SK-N-SH (cell line): ENCODE data around the gene NOC2L. TPM values are rescaled to one million over a fixed set of nuclear protein-coding genes. Genes with fewer than 3 reads are reported as not detected.

Experiments used
- CTCF ChIA-PET: fragments of 300-600, 350-600 bp; formaldehyde crosslinking; extraction: SDS; loops from one replicate; lab custom pipeline; 2021; lab: Yijun Ruan, JAX
- POLR2A ChIA-PET: fragments of 350-600 bp; sonication (Branson Sonifier 250); formaldehyde crosslinking; extraction: SDS; loops from one replicate; lab custom pipeline; 2020; ENCODE audit warnings: antibody characterized with exemption, inconsistent platforms; lab: Yijun Ruan, JAX
- DNase-seq: peaks from one replicate; pipeline ENCODE4 v3.0.0; 2012
- H2AFZ ChIP-seq: fragments of 200-600 bp; sonication (generic); 2 replicates; pipeline ENCODE4 v1.8.1; 2016; ENCODE audit warnings: antibody characterized with exemption, mild to moderate bottlenecking, low read depth
- H3F3A ChIP-seq: fragments of 200-600 bp; sonication (generic); replicated peaks from 2 replicates; pipeline ENCODE3; 2016; ENCODE audit warnings: antibody characterized with exemption, mild to moderate bottlenecking; ENCODE audit not compliant: insufficient read depth
- H3K27ac ChIP-seq, 2 experiments: fragments of 200-500 bp in 1 of 2; fragments of 200-600 bp in 1 of 2; sonication (Bioruptor generic) in 1 of 2; sonication (generic), shearing (Covaris generic) in 1 of 2; 2 replicates each; pipeline versions ENCODE4 v1.5.1 to v1.6.1; 2014 to 2016; ENCODE audit warnings: low read depth in 2 of 2, inconsistent platforms in 1 of 2, low read length in 1 of 2, mild to moderate bottlenecking in 1 of 2, mixed read lengths in 1 of 2
- H3K27me3 ChIP-seq: fragments of 200-600 bp; sonication (generic), shearing (Covaris generic); 2 replicates; pipeline ENCODE4 v1.6.1; 2016; ENCODE audit warnings: mixed run types; ENCODE audit not compliant: insufficient read depth
- H3K36me3 ChIP-seq, 2 experiments: fragments of 200-500 bp in 1 of 2; fragments of 200-600 bp in 1 of 2; sonication (Bioruptor generic) in 1 of 2; sonication (generic) in 1 of 2; replicated peaks in 1 of 2; 2 replicates each; pipeline versions ENCODE3 to v1.5.1; 2014 to 2016; ENCODE audit warnings: low read length in 1 of 2, mild to moderate bottlenecking in 1 of 2; ENCODE audit not compliant: insufficient read depth in 2 of 2, control insufficient read depth in 1 of 2
- H3K4me1 ChIP-seq, 2 experiments: fragments of 200-500 bp in 1 of 2; fragments of 200-600 bp in 1 of 2; sonication (Bioruptor generic) in 1 of 2; sonication (generic), shearing (Covaris generic) in 1 of 2; 2 replicates each; pipeline versions ENCODE4 v1.5.1 to v1.6.1; 2014 to 2016; ENCODE audit warnings: low read depth in 1 of 2, low read length in 1 of 2, mixed run types in 1 of 2; ENCODE audit not compliant: insufficient read depth in 2 of 2, control insufficient read depth in 1 of 2
- H3K4me2 ChIP-seq: fragments of 200-600 bp; sonication (generic), shearing (Covaris generic); 2 replicates; pipeline ENCODE4 v1.6.1; 2017; ENCODE audit warnings: mixed run types
- H3K4me3 ChIP-seq, 2 experiments: fragments of 200-500 bp in 1 of 2; fragments of 200-600 bp in 1 of 2; sonication (Bioruptor generic) in 1 of 2; sonication (generic), shearing (Covaris generic) in 1 of 2; 2 replicates each; pipeline versions ENCODE4 v1.5.1 to v1.8.1; 2014 to 2016; ENCODE audit warnings: low read depth in 2 of 2, inconsistent platforms in 1 of 2, low read length in 1 of 2, mild to moderate bottlenecking in 1 of 2, mixed read lengths in 1 of 2, moderate library complexity in 1 of 2
- H3K79me2 ChIP-seq: fragments of 200-600 bp; sonication (generic); 2 replicates; pipeline ENCODE4 v1.8.1; 2017; ENCODE audit warnings: mild to moderate bottlenecking; ENCODE audit not compliant: insufficient read depth
- H3K9ac ChIP-seq: fragments of 200-600 bp; sonication (generic); 2 replicates; pipeline ENCODE4 v1.6.1; 2017; ENCODE audit warnings: mixed run types
- H3K9me2 ChIP-seq: fragments of 200-600 bp; sonication (generic); 2 replicates; pipeline ENCODE4 v1.6.1; 2017; ENCODE audit warnings: mixed run types
- H3K9me3 ChIP-seq: fragments of 200-600 bp; sonication (generic); 2 replicates; pipeline ENCODE4 v1.6.1; 2017; ENCODE audit warnings: mixed run types, mild to moderate bottlenecking, moderate library complexity
- H4K20me1 ChIP-seq: fragments of 200-600 bp; sonication (generic); 2 replicates; pipeline ENCODE4 v1.6.1; 2017; ENCODE audit warnings: mild to moderate bottlenecking, mixed run types; ENCODE audit not compliant: insufficient read depth
- CHD2 ChIP-seq: fragments of 150-350 bp; IDR thresholded peaks from 2 replicates; pipeline ENCODE4 v1.6.1; 2018; ENCODE audit warnings: low read length; ENCODE audit not compliant: partially characterized antibody
- EZH2phosphoT487 ChIP-seq: fragments of 200-600 bp; sonication (generic); IDR thresholded peaks from 2 replicates; pipeline ENCODE4 v1.6.1; 2017; ENCODE audit warnings: low read depth, mixed run types, mild to moderate bottlenecking, antibody characterized with exemption, moderate library complexity, borderline replicate concordance
- FOXM1 ChIP-seq: IDR thresholded peaks from 2 replicates; pipeline ENCODE4 v1.4.0; 2012; ENCODE audit warnings: low read depth, mild to moderate bottlenecking
- MEF2A ChIP-seq: IDR thresholded peaks from 2 replicates; pipeline ENCODE4 v1.4.0; 2012; ENCODE audit warnings: low read depth, borderline replicate concordance
- MXI1 ChIP-seq: IDR thresholded peaks from 2 replicates; pipeline ENCODE4 v1.6.1; 2012; ENCODE audit warnings: mild to moderate bottlenecking, low read depth, low read length, improper control_type of control experiment
- RAD21 ChIP-seq: IDR thresholded peaks from 2 replicates; pipeline ENCODE4 v1.6.1; 2012; ENCODE audit warnings: mild to moderate bottlenecking, low read length
- RCOR1 ChIP-seq: fragments of 150-350 bp; IDR thresholded peaks from 2 replicates; pipeline ENCODE4 v1.6.1; 2017; ENCODE audit warnings: antibody characterized with exemption, low read length
- TCF12 ChIP-seq: IDR thresholded peaks from 2 replicates; pipeline ENCODE4 v1.4.0; 2012
- YY1 ChIP-seq: IDR thresholded peaks from 2 replicates; pipeline ENCODE4 v1.4.0; 2012; ENCODE audit warnings: low read depth, mild to moderate bottlenecking
- WGBS: methylation state at CpG from one replicate; pipeline ENCODE4 v1.1.6; 2017; ENCODE audit warnings: low lambda C conversion rate; 5-methylcytosine and 5-hydroxymethylcytosine counted together
- polyA plus RNA-seq, 3 experiments: library from polyadenylated mRNA; depleted of rRNA; stranded (reverse); fragments of >200 nt; gene quantifications; 2 replicates each; pipeline ENCODE4 v1.2.3, GENCODE V29; 2012
- TF ChIP-seq, protein P1 (sequence below): IDR thresholded peaks from 2 replicates; pipeline ENCODE4; 2012
- TF ChIP-seq, protein P2 (sequence below): fragments of 150-350 bp; IDR thresholded peaks from 2 replicates; pipeline ENCODE4 v1.6.1; 2017; ENCODE audit warnings: antibody characterized with exemption, low read length, low read depth, borderline replicate concordance
- TF ChIP-seq, protein P3 (sequence below): IDR thresholded peaks from 2 replicates; pipeline ENCODE4 v1.4.0; 2012; ENCODE audit warnings: low read depth
- TF ChIP-seq, protein P4 (sequence below): IDR thresholded peaks from 2 replicates; pipeline ENCODE4 v1.4.0; 2012; ENCODE audit warnings: low read depth, borderline replicate concordance
- TF ChIP-seq, protein P5 (sequence below): IDR thresholded peaks from 2 replicates; pipeline ENCODE4 v1.4.0; 2012; ENCODE audit warnings: low read depth, borderline replicate concordance

The NOC2L gene
- polyA plus RNA-seq, 1 of the 3 experiments (the other 2 are of a cell fraction): 124 TPM

DNA sequence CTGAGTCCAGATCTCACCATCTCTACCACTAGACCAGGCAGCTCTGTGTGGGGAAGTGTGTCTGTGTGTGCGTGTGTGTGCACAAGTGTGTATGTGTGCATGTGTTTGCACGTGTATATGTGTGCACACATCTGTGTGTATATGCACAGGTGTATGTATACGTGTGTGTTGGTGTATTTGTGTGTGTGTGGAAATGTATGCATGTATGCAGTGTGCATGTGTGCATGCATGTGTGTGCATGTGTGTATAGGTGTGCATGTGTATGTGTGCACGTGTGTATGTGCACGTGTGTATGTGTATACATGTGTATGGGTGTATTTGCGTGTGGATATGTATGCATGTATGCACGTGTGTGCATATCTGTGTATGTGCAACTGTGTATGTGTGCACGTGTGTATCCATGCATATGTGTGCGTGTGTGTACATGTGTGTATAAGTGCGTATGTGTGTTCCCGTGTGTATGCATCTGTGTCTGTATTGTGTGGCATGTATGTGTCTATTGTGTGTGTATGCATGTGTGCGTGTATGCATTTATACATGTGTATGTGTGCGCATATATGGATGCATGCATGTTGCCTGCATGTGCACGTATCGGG lies 10.3 kb upstream of the NOC2L start:
- H3K4me1 ChIP-seq: no peaks in the 10 kb centered on the region
- CTCF ChIA-PET: interaction anchor here (1.3 to 1.8 kb wide), 3 partner anchors 32 to 100 kb away, joined by 3 to 5 read pairs (median 5); no protein-coding TSS in a partner anchor
- no peak for DNase-seq
- TF ChIP-seq CHD2 (no peak), TCF12 (no peak), FOXM1 (no peak)
- TF ChIP-seq, protein P1, sequence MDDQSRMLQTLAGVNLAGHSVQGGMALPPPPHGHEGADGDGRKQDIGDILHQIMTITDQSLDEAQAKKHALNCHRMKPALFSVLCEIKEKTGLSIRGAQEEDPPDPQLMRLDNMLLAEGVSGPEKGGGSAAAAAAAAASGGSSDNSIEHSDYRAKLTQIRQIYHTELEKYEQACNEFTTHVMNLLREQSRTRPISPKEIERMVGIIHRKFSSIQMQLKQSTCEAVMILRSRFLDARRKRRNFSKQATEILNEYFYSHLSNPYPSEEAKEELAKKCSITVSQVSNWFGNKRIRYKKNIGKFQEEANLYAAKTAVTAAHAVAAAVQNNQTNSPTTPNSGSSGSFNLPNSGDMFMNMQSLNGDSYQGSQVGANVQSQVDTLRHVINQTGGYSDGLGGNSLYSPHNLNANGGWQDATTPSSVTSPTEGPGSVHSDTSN: no peak
- TF ChIP-seq, protein P2, sequence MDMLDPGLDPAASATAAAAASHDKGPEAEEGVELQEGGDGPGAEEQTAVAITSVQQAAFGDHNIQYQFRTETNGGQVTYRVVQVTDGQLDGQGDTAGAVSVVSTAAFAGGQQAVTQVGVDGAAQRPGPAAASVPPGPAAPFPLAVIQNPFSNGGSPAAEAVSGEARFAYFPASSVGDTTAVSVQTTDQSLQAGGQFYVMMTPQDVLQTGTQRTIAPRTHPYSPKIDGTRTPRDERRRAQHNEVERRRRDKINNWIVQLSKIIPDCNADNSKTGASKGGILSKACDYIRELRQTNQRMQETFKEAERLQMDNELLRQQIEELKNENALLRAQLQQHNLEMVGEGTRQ: no peak
- TF ChIP-seq, protein P3, sequence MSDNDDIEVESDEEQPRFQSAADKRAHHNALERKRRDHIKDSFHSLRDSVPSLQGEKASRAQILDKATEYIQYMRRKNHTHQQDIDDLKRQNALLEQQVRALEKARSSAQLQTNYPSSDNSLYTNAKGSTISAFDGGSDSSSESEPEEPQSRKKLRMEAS: no peak
- TF ChIP-seq, all 33 proteins: peak for 0
- WGBS: 48% methylated on average over 15 of the region's 15 CpGs
- POLR2A ChIA-PET: no interaction called here
- H3K4me3 ChIP-seq: no peak overlapping the region
- H3K9ac ChIP-seq: no peak overlapping the region
- H3K36me3 ChIP-seq: no peaks in the 10 kb centered on the region
- H3K9me3 ChIP-seq: no peaks in the 10 kb centered on the region
- no peaks in the 10 kb centered on the region for H3K9me2 ChIP-seq
- H3F3A ChIP-seq: no peaks in the 10 kb centered on the region
- no peaks in the 10 kb centered on the region for H3K27me3 ChIP-seq
- H3K27ac ChIP-seq: no peak overlapping the region
- H4K20me1 ChIP-seq: no peaks in the 10 kb centered on the region
- no peak overlapping the region for H2AFZ ChIP-seq
- H3K4me2 ChIP-seq: no peak overlapping the region
- H3K79me2 ChIP-seq: no peaks in the 10 kb centered on the region

DNA sequence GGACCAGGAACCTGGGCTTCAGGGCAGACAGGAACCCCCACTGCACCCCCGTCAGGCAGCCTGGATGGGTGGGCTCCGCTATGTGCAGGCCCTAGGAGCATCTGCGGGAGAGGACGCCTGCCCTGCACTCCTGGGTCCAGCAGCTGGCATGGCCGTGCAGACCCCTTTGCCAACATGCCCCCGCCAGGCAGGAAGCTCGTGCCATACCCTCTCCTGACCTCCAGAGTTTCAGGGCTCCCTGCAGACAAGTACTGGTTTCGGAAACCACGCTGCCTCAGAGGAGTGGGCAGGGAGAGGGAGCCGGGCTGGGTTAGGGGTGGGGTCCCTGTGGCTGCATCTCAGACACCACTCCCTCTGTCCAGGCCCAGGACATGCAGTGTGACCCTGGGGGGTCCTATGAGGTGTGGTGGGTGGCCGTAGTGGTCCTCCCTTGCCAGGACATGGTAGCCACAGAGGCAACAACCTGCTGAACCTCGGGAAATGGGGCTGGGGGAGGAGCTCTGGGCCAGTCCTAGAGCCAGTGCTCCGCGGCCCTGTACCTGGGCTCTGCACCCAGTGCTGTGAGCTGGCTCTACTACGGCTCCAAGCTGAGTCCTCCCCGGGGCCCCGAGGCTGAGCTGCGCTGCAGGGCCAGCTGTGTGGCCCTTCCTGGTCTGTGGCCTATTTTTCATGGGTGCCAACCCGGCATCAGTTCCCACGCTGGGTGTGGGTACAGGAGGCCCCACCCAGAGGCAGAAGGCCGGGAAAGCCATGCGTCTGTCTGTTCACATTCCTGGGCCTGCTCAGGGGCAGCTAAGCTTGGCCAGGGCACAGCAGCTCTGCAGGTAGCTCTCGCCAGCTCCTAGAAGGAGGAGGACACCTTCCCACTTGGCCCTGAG lies 8.6 kb upstream of the NOC2L start:
- Histone ChIP-seq H3K9ac (no peak overlapping the region), H3K9me2 (no peaks in the 10 kb centered on the region), H3K4me1 (no peaks in the 10 kb centered on the region), H3K4me3 (no peak overlapping the region), H3K27me3 (no peaks in the 10 kb centered on the region), H3F3A (no peaks in the 10 kb centered on the region), H3K9me3 (no peaks in the 10 kb centered on the region), H3K4me2 (no peak overlapping the region), H4K20me1 (no peaks in the 10 kb centered on the region), H2AFZ (no peak overlapping the region), H3K27ac (no peak overlapping the region), H3K79me2 (no peaks in the 10 kb centered on the region), H3K36me3 (peaks cover 0 to 13% of the 10 kb centered on the region in 2 experiments)
- no peak for TF ChIP-seq RCOR1
- no peak for TF ChIP-seq CHD2
- TF ChIP-seq TCF12: no peak
- no peak for TF ChIP-seq RAD21
- TF ChIP-seq EZH2phosphoT487: no peak
- TF ChIP-seq MEF2A: no peak
- TF ChIP-seq MXI1: no peak
- TF ChIP-seq, protein P2: no peak
- TF ChIP-seq, protein P4, sequence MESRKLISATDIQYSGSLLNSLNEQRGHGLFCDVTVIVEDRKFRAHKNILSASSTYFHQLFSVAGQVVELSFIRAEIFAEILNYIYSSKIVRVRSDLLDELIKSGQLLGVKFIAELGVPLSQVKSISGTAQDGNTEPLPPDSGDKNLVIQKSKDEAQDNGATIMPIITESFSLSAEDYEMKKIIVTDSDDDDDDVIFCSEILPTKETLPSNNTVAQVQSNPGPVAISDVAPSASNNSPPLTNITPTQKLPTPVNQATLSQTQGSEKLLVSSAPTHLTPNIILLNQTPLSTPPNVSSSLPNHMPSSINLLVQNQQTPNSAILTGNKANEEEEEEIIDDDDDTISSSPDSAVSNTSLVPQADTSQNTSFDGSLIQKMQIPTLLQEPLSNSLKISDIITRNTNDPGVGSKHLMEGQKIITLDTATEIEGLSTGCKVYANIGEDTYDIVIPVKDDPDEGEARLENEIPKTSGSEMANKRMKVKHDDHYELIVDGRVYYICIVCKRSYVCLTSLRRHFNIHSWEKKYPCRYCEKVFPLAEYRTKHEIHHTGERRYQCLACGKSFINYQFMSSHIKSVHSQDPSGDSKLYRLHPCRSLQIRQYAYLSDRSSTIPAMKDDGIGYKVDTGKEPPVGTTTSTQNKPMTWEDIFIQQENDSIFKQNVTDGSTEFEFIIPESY: no peak
- no peak for TF ChIP-seq YY1
- TF ChIP-seq, protein P5, sequence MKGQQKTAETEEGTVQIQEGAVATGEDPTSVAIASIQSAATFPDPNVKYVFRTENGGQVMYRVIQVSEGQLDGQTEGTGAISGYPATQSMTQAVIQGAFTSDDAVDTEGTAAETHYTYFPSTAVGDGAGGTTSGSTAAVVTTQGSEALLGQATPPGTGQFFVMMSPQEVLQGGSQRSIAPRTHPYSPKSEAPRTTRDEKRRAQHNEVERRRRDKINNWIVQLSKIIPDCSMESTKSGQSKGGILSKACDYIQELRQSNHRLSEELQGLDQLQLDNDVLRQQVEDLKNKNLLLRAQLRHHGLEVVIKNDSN: no peak
- 82% methylated on average over 2 of the region's 23 CpGs for WGBS
- ChIA-PET CTCF (interaction anchor here (0.8 to 1.7 kb wide), 3 partner anchors 8 to 62 kb away, joined by 3 to 8 read pairs (median 3); no protein-coding TSS in a partner anchor), POLR2A (interaction anchor here (0.8 kb wide), 1 partner anchor 9 kb away, joined by 5 read pairs; no protein-coding TSS in a partner anchor)
- no peak for DNase-seq
